Middle frontal gyrus (tissue), 1 donor: ENCODE data around the gene ARMH2.
A peak's percentile ranks its signal among the peaks of the same experiment; 100 is the strongest.

ENCODE experiments used
- DNase-seq: peaks from one replicate; pipeline ENCODE4 v3.0.0-alpha.2; 2015; ENCODE audit warnings: low spot score; ENCODE audit errors: extremely low spot score

ARMH2 gene

DNA sequence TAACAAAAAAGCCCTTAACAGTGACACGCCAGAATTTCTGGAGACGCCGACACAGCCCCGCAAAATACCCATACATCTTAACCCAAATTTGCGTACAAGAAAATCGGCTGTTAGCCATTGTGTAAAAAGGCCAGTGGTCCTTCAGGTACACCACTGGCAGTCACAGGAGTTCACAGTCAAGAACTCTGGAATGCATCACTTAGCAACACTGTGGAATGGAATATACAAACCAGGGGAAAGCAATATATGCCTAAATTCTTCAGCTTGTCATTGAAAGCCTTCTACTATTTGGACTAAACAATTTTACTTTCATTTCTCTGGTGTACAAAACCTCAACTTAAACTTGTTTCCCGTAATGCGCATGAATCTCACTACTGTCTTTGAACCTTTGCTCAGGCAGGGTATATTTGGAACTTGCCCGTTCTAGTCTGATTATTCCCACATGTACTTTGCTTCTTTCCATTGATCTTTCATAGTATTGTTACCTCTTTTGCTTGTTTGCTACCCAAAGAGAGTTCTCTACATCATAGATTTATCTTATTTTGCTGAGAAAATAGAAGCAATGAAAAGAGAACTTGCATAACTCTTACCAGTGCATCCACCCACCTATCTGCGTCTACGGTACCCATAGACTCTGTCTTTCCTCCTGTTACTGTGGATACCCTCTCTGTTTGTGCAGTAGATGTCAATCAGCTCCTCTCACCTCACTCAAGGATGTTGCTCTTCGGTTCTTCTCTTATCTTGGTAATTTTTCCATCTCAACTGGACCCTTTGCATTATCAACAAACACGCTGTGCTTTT lies at the start of gene ARMH2:
Gene ARMH2, minus strand, starts transcription at position 178 of the 801 bp plus-strand sequence. Its CDS starts 60 bp downstream, at position 118.
- DNase-seq, result no peak

- DNase-seq, result no peak
These were observed 49.7 kb upstream of the ARMH2 start for GRCh38 chr6:24848461-24848860.

DNA sequence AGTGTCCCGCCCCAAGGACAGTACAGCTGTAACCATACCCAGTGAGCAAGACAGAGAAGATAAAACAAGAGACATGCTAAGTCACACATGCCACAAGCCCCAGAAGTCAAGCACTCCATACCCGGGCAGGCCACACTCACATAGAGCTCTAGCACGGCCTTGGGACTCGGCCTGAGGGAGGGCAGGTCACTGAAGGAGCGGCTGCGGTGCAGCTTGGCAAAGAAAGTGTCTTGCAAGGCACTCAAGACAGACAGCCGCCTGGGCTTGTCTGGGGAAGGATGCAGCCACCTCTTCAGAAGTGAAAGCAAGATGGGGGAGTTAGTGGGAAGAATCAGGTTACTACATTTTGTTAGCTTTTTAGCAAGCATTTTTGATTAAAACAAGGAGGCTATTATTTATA lies 48.7 kb upstream of the ARMH2 start:
- DNase-seq, result no peak

DNA sequence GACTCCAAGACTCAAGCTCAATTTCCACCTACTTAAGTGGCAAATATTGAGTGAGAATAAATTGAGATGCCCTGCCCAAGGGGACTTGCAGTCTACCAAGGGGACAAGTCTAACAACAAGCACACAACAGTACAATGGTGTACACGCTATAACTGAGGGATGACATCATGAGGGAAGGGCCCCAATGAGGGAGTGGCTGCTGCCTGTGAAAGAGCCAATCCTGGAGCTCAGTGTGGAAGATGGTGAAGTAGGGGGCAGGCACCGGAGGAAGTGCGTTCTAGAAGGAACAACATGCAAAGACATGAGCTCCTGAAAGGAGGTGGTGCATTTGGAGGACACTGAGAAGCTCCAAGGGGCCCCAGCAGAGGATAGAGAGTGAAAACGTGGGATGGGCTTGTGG lies 46.9 kb upstream of the ARMH2 start:
- DNase-seq, result no peak

GRCh38 chr6:24844903-24845302 lies 46.2 kb upstream of the ARMH2 start:
- no peak for DNase-seq

DNA sequence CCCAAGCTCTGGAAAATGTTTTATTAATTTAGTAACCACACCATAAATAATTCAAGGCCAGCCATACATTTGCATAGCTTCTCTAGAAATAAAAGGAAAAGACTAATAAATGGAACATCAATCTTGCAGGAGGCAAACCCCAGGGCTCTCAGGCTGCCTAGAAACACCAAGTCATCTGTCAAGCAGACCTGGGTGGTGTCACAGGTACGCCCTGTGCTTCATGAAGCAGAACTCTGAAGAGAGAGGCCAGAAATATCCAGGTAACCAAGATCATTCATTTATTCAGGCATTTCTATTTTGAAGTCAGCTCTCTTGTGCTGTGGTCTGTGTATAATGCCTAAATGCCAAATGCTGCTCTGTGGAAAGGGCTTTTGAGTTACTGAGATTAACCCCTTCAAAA lies 45.3 kb upstream of the ARMH2 start:
- DNase-seq, result no peak

DNA sequence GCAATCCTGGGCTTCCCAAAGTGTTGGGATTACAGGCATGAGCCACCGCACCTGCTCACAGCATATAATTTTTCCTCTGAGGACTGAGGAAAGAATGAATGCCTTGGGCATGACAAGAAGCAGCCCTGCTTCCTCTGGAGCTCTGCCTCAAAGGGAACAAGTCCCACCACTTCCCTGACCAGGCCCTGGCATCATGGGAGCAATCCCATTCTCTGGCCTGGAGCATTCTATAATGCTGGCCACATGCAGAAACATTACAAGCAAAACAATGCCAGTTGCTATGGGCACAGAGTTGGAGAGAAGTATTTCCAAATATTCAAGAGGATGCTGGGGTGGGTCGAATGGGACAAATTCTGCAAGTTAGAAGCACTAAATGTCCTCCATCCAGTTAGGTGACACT lies 41.5 kb upstream of the ARMH2 start:
- no peak for DNase-seq

- no peak for DNase-seq
These were observed 40.3 kb upstream of the ARMH2 start for GRCh38 chr6:24838994-24839393.

- DNase-seq, result no peak
These were observed 39.4 kb upstream of the ARMH2 start for GRCh38 chr6:24838081-24838480.

DNA sequence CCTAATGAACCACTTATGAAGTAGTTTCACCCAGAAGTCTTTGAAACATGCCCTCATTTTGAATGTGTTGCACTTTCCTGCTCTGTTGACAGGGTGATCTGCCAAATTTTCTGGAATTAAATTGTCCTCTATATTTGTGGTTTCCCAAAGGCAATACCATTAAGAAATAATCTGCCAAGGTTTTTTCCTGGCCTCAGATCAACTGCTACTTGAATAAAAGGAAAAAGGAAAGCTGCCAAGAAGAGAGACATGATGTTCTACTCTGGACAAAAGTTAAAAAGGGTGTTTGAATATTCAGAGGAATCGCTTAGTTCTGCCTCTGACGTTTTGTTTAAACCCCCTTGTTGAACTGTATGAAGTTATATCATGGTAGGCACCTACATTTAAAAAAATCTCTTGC lies 37.4 kb upstream of the ARMH2 start:
- peak; percentile 27 for DNase-seq

DNA sequence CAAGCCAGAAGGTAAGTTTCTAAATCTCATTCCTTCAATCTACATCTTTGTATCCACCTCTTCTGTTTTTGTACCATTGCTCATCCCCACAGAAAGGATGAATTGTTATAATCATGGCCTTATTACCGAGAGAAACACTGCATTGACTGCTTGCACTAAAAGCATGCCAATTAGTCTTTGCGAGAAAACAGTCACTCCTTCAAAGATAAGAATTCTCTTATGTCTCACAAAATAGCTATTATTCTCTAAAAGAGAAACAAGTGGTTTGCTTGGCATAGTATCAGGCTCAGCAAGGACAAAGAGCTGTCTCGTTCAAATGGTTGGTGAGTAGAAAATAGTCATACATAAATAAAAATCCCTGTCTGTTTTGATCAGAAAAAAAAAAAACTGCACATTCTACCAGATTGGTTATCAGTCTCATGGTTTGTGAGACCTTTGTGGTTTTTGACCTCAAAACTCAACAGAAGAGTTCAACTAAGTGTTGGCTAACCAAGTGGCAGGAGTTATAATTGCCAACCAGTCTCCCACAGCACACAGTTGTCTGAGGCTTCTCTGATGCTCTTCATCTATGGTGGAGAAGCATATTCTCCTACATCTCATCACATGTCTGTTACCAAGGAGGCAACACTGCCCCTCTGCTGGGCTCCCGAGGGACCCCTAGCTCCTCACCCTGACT lies 35.1 kb upstream of the ARMH2 start:
- DNase-seq, result no peak

DNA sequence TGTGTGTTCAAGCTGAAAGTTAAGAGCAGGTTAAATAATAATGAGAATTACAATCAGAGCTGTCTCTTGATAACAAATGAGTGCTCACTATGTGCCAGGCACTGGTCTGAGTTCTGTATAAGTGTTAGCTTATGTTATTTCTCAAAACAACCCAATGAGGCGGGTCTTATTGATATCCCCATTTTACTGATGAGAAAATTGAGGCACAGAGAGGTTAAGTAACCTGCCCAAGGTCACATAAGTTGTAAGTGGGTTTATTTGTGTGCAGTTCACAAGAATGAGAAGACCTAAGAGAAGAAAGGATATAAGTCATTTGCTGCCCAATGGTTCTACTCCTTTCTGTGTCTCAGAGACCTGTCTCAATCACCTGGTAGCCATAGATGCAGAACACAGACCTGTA lies 34.1 kb upstream of the ARMH2 start:
- DNase-seq, result no peak

DNA sequence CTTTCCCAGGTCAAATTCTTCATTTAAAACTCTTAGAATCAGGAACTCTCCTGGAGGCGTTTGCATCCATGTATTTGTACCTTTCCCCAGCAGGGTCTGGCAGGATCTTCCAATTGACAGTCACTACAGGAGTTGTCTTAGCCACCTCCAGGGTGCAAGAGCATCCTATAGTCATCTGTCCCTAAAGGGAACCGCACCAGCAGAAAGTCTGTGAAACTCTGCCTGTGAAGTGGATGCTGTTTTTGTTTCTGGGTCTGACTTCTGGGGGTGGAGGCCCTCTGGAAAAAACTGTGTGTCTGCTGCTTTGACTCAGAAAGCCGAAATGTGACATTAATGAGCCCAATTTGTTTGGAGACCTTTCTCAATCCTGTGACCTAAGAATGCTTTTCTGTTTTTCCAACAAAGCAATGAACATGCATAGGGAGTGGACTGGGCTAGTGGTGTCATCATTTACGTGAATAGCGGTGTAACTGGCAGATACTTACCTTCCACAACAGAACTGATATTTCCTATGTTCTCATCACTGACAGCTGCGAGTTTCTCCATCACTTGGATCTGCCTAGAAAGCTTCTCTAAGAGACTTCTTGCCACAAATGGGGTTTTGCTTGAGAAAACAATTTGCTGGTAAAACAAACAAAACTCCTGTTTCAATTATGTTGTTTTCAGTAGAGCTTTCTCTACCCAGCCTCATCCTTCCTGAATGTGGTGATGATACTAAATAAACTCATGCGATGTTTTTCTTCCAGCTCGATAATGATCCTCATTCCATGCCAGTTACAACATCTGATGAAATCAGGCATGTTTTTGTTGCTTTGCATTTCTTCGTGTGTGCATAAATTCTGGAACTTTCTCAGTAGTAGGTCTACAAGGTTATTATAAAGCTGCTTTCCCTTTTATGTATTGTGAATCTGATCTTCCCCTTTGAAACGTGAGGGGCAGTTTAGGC lies 33.3 kb upstream of the ARMH2 start:
- DNase-seq, result no peak

GRCh38 chr6:24829657-24830056 lies 30.9 kb upstream of the ARMH2 start:
- DNase-seq, result no peak

DNA sequence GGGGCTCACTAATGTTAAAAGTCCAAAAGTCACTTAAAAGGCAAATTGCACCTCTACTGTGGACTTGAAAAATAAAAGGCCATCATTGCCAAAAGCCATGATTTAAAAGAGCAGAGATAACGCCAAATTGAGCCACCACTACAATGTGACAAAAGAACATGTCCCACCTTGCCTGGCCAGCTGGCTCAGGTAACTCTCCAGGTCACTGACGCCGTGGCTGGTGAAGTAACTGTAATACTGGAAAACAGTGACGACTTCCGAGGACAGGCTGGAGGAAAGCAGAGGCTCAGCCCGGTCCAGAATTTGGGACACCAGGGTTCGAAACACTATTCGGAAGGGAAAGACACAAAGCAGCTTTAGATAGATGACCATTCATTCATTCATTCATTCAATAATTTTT lies 29.3 kb upstream of the ARMH2 start:
- no peak for DNase-seq

- no peak for DNase-seq
These were observed 28.4 kb upstream of the ARMH2 start for GRCh38 chr6:24827162-24827561.

- DNase-seq, result no peak
These were observed 26.5 kb upstream of the ARMH2 start for GRCh38 chr6:24825130-24825630.

DNA sequence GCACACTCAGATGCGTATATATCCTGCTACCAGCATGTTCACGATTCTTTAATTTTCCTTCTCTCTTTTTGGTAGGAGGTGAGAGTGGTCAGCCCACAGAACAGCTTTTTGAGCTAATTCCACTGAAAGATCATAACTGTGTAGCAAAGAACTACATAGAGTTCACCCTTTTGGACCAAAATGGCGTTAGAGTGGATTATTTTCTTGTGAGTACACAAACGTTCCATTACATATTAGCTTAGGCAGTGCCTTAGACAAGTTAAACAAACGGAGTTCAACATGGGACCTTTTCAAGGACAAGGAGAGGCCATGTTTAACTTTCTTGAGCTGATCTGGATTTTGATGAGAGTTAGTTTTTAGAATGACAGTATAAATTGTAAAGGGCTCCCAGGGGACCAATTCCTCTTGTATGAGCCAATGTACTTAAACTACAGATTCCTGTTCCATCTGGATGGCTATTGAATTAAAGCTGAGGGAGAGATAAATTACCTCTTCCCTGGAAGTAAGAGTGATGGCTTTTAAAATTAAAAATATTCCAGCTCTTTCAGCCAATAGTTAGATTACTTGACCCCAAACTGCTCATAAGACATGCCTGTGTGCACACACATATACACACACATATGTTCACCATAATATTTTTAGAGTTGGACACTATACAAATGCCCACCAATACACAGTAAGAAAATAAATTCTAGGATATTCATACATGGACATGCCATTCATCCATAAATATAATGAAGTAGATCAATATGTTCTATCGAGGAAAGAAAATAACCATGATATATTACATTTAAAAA lies 25.6 kb upstream of the ARMH2 start:
- DNase-seq, result no peak

DNA sequence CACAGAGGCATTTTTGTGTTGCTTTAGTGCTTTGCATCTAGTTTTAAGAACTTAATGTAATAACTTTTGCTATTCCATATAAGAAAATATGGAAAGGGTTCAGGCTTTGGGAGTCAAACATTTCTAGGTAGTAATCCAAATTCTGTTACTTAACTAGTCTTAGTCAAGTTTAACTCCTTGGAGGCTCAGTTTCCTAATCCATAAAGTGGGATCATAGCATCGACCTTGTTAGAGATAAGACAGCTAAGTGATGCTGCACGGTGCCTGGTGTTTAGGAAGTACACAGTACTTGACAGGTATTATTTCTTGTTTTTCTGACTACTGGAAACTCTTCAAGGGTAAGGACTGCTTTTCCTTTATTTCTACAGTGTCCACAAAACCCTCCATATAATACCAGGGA lies 24.5 kb upstream of the ARMH2 start:
- DNase-seq, result no peak

GRCh38 chr6:24822696-24823095 lies 24.0 kb upstream of the ARMH2 start:
- no peak for DNase-seq
